ENCODE data around the gene CCDC126. TPM values are rescaled to one million over a fixed set of nuclear protein-coding genes. Genes with fewer than 3 reads are reported as not detected.

The CCDC126 gene
- total and polyA plus RNA-seq, 2 of the 8 experiments (the other 6 are each of a cell fraction or from before 2014, with no cell fraction given) = 1.4 to 5.3 TPM

DNA sequence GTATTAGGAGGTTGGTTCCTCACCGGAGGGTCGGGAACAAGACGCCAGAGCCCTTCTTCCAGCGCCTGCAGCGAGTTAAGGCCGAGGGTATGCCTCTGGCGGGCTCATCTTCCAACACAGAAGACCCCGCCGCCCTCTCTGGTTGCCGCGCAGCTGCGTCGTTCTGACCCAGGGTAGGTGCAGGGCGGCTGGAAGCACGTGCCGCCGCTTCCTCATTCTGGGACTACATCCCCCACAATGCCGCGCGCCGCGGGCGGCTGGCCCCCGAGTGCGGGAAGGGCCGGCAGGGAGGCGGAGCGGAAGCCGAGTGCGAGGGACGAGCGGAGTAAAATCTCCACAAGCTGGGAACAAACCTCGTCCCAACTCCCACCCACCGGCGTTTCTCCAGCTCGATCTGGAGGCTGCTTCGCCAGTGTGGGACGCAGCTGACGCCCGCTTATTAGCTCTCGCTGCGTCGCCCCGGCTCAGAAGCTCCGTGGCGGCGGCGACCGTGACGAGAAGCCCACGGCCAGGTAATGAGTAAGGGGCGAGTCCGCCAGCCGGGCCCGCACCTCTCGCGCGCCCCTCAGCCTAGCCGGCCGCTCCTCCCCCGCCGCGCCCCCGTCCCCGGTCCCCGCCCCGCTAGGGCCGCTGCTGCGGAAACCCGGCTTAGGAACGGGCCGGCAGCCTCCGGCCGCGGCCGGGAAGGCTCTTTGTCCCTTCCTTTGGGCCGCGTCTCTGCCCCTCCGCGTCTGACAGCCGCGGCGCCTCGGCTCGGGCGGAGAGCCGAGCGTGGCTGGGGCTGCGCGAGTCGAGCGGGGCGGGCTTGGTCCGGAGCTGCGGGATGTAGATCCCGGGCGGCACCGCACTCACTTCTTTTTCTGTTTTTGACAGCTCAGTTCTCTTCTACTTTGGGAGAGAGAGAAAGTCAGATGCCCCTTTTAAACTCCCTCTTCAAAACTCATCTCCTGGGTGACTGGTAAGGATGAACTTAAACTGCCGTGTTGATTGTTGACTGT lies at the start of gene CCDC126 (continued):
- TF ChIP-seq, protein P1, sequence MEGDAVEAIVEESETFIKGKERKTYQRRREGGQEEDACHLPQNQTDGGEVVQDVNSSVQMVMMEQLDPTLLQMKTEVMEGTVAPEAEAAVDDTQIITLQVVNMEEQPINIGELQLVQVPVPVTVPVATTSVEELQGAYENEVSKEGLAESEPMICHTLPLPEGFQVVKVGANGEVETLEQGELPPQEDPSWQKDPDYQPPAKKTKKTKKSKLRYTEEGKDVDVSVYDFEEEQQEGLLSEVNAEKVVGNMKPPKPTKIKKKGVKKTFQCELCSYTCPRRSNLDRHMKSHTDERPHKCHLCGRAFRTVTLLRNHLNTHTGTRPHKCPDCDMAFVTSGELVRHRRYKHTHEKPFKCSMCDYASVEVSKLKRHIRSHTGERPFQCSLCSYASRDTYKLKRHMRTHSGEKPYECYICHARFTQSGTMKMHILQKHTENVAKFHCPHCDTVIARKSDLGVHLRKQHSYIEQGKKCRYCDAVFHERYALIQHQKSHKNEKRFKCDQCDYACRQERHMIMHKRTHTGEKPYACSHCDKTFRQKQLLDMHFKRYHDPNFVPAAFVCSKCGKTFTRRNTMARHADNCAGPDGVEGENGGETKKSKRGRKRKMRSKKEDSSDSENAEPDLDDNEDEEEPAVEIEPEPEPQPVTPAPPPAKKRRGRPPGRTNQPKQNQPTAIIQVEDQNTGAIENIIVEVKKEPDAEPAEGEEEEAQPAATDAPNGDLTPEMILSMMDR (IDR thresholded peaks at IDR 0.05; ENCODE audit: control extremely low read depth in 1 of 3, insufficient read depth in 1 of 3, low read depth in 1 of 3, low read length in 3 of 3) = no peak
- TF ChIP-seq EP300 (IDR thresholded peaks at IDR 0.05; ENCODE audit: borderline replicate concordance in 1 of 2, low read depth in 2 of 2, low read length in 2 of 2) (no peak), FOSL1 (IDR thresholded peaks at IDR 0.05; ENCODE audit: insufficient read depth, low read depth, low read length) (no peak), BRCA1 (IDR thresholded peaks at IDR 0.05; ENCODE audit: low read depth, low read length) (no peak), SP1 (IDR thresholded peaks at IDR 0.05; ENCODE audit: low read depth, low read length) (peak; percentile 35; the same call in 1 of the 2 replicates), SIN3A (conservative IDR thresholded peaks at IDR 0.05 in 1 of 2, IDR thresholded peaks at IDR 0.05 in 1 of 2; ENCODE audit: low read depth in 1 of 2, low read length in 2 of 2) (peak; percentile 20 to 89; a peak in 2 of 4 replicates), MAX (IDR thresholded peaks at IDR 0.05) (peak; percentile 100), CBX8 (IDR thresholded peaks at IDR 0.05; ENCODE audit: borderline replicate concordance, low read depth, low read length) (no peak), CBX5 (IDR thresholded peaks at IDR 0.05; ENCODE audit: low read depth, low read length) (no peak), TAF7 (optimal IDR thresholded peaks at IDR 0.05; ENCODE audit: borderline replicate concordance, low read depth, low read length) (peak; percentile 56), CREB1 (IDR thresholded peaks at IDR 0.05) (peak; percentile 40; the same call in 1 of the 2 replicates), SIX5 (IDR thresholded peaks at IDR 0.05; ENCODE audit: low read depth, low read length) (peak; percentile 48), ASH2L (IDR thresholded peaks at IDR 0.05; ENCODE audit: low read length) (peak; percentile 93), POU5F1 (IDR thresholded peaks at IDR 0.05; ENCODE audit: low read depth, low read length) (no peak), CHD1 (IDR thresholded peaks at IDR 0.05; ENCODE audit: low read depth, low read length) (no peak), MAFK (IDR thresholded peaks at IDR 0.05; ENCODE audit: low read depth, low read length) (no peak), BACH1 (IDR thresholded peaks at IDR 0.05; ENCODE audit: low read length) (no peak), GTF2F1 (IDR thresholded peaks at IDR 0.05; ENCODE audit: borderline replicate concordance, low read depth, low read length) (no peak)
- TF ChIP-seq, protein P2, sequence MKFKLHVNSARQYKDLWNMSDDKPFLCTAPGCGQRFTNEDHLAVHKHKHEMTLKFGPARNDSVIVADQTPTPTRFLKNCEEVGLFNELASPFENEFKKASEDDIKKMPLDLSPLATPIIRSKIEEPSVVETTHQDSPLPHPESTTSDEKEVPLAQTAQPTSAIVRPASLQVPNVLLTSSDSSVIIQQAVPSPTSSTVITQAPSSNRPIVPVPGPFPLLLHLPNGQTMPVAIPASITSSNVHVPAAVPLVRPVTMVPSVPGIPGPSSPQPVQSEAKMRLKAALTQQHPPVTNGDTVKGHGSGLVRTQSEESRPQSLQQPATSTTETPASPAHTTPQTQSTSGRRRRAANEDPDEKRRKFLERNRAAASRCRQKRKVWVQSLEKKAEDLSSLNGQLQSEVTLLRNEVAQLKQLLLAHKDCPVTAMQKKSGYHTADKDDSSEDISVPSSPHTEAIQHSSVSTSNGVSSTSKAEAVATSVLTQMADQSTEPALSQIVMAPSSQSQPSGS (IDR thresholded peaks at IDR 0.05; ENCODE audit: low read length) = no peak
